RPMI8226 (cell line): Measurements from ENCODE around the gene RIMBP2.

Source experiments
- DNase-seq: peaks from one replicate; pipeline ENCODE4 v3.0.0-alpha.2; 2015

Gene RIMBP2

DNA sequence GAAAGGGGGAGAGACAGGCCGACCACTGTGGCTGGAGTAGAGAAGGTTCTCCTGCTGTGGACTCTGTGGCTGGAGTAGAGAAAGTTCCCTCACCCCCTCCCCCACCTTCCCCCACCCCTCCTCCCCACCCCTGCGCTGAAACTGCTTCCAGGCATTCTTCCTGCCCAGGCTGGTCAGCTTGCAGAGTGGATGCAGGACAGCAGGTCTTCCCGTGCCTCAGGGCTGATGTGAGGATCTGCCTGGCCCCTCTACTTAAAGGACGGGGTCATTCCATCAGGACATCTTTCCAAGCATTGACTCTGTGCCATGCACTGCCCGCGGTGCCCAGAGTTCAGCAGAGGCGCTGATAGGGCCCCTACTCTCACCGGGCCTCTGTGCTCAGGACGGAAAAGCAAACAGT, 13.2 kb upstream of the RIMBP2 start:
- no peak for DNase-seq

DNA sequence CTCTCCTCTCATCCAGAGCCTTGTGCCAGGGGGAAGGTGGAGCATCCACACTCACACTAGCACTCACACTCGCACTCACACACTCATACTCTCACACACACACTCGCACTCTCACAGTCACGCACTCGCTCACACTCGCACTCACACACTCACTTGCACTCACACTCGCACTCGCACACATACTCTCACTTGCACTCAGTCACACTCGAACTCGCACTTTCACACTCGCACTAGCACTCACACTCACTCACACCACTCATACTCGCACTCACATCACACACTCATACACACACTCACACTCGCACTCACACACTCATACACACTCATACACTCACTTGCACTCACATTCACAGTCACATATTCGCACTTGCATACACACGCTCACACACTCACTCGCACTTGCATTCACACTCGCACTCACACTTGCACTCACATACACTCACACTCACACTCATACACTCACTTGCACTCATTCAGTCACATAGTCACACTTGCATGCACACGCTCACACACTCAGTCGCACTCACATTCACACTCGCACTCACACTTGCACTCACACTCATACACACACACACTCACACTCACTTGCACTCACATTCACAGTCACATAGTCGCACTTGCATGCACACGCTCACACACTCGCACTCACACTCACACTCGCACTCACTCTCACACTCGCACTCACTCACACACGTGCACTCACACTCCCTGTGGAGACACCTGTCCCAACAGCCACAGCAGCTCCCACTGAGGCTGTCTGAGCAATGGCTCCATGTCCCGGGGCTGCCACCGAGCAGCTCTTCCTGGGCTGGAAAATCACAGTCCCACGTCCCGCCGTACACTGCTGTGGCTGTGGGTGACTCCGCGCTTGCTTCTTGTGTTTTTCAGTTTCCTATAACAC, 12.3 kb upstream of the RIMBP2 start:
- DNase-seq = no peak

DNA sequence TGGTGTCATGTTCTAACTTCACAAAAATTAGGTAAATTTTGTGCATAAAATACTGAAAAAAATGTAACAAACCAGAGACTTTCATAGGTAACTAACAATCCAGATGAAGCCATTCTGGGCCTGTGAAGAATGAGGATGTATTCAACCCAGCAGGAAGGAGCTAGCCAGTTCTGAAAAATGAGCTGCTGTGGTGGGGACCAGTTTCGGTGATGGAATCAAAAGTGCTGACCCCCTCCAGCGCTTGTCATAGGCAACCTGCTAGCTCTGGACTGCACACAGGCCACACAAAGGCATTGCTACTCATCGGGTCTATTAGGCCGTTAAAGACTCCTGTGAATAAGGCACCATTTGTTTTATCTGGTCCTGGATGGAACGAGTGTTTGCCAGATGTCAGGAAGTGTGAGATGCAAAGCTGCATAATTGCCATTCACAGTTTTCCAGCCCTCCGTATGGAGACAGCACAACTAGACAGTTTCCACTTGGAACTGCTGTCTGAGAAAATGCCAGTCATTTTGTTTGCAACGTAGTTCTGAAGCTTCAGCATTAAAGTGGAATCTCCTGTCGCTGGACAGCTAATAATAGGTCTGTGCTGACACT, 3.3 kb upstream of the RIMBP2 start:
- DNase-seq = no peak

DNA sequence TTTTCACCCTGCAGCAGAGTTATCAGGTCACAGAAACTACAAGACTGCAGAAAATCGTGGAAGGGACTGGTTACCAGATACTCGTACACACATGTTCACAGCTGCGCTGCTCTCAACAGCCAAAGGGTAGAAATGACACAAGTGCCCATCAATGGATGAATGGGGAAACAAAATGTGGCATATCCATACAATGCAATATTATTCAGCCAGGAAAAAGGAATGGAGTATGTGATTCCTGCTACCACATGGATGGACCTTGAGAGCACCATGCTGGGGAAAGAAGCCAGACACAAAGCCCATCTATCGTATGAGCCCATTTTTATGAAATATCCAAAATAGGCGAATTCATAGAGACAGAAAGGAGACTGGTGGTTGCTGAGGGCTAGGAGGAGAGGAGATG, 1.7 kb upstream of the RIMBP2 start:
- DNase-seq = no peak

DNA sequence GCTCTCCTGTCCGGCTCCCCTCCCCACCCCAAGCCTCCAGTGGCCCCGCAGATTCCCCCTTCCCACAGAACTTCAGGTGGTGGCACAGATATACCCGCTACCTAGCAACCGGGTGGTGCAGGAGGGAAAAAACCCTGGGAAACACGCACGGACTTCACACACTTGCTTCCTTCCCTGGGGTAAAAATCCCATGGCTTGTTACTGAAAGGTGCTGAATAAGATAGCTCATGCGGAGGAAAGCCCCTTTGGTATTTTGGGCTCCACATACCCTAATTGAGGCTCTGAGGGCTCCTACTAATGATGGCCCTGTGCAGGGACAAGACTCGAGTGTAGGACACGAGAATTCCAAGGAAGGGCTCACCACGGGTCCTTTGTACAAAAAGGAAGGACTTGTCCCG, 869 bp upstream of the RIMBP2 start:
- no peak for DNase-seq

DNA sequence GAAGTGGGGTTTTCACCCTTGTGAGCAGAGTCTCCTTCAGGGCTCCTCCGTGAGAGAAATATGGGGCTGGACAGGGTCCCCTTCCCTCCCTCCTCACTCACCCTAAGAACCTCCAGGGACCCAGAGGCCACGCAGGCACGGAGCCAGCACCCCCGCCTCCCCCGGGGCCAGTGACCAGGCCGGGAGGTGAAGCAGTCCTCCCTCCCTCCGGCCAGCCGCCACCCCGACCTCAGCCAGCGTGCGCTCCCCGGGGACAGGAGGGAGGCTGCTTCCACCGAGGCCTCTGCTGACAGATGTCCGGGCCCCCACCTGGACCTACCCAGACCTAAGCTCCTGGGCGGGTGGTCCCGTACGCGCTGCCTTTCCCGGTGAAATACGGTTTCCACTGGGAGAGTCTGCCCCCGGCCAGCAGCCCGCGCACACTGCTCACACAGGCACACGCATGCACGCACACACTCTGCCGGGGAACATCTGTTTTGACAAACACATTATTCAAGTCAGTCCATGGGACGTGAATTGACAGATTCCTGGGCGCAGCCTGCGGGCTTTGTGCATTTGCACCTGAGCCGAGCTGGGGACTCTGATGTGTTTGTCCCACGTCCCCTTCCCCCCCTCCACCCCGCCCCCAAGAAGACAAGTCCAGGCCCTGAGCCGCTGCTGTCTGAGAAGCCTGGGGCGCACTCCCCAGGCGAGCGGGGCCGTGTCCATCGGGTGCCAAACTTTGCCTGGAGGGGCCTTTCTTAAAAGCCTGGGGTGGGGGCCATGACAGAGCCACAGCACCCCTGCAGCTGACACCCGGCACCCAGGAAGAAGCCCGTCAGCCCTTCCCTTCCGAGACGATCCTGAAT, 725 bp downstream of the RIMBP2 start:
- DNase-seq = peak; percentile 34

DNA sequence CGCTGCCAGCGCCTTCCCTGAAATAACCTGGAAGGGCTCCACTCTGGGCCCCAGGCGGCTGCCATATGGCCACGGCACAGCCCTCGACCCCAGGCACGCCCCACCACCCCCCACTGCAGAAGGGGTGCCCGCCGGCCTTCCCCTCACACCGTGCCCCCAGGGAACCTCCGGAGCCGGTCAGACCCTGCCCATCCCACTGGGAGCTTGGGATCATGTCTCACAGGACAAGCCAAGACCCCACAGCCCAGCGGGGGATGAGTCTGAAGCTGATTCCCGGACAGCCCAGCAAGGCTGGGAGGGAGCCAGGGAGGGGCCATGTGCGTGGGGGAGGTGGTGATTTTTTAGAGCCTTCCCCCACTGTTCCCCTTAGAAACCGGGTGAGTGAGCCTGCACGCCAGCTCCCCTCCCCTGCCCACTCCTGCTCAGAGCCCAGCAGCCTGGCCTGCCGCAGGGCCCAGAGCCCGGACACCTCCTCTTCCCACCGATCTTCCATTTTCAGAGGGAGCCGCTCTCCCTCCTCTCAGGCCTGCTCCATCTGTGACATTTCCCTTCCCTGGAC, 1.4 kb downstream of the RIMBP2 start:
- peak; percentile 39 for DNase-seq

DNA sequence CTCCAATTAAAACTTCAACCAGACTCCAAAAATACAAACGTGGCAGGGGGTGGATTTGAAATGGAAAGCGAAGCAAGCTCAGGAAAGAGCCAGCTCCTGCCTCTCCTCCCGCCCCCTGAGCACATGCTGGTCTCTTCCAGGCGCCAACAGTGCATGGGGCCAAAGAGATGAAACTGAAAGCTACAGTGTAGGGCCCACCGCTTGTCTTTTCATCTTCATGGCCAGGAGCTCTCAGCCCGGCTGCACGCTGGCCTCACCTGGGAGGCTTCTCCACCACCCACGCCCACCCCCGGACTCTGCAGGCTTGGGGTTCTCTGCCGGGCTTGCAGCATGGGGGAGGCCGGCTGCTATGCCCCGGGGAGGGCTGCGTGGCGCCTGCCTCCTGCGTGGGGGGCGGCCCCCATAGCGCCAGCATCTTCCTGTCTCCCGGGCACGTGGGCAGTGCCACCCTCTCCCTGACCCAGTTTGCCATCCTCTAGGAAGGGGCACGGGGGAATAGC, 2.0 kb downstream of the RIMBP2 start:
- DNase-seq = peak; percentile 53

DNA sequence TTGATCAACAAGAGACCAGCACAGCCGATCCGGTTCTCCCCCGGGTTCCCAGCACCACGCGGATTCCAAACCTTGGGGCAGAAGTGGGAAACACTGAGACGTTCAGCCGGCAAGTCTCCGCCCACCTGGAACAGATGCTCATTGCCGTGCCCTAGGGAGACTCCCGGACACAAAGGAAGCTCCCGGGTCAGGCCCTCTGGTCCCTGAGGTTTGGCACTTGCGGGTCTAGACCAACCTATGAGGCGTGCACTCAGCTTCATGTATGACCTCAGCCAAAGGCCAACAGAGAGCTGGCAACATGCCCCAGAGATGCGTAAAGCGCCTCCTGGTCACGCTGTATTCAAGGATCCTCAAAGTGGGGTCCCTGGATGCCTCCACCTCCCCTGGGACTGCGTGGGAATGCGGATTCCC, 2.5 kb downstream of the RIMBP2 start:
- peak; percentile 64 for DNase-seq

DNA sequence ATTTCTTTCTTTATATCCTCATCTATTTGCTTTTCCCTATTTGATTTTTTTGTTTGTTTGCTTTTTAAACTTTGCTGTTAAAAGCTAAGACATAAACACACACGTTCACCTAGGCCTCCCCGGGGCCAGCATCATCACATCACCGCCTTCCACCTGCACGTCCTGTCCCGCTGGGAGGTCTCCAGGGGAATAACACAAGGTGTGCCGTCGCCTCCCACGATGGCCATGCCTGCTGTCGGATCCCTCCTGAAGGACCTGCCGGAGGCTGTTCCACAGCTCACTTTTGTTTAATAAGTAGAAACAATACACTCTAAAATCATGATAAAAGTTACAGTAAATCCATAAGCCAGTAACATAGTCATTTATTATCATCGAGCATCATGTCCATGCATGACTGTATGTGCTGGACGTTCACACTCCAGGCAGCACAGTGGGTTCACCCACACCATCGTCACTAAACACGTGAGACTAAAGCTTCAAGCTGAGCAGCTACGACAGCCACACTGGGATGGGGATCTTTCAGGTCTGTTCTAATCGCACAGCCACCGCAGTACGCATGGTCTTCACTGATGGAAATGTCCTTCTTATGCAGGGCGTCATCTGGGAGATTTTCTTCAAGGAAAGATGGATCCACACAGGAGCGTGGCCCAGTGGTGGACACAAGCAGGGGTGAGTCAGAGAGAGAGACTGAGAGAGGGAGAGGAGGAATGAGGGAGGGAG, 3.6 kb downstream of the RIMBP2 start:
- DNase-seq = no peak

DNA sequence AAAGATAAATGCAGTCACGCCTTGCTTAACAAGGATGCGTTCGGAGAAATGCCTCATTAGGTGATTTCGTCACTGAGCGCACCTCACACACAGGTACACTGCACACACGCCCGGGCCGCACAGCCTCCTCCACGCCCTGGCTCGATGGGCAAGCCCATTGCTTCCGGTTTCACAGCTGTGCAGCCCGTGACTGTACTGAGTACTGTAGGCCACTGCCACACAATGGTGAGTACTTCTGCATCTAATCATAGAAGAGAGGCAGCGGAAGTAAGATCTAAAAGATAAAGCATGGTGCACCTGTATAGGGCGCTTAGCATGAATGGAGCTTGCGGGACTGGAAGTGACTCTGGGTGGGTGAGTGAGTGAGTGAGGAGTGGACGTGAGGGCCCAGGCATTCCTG, 4.3 kb downstream of the RIMBP2 start:
- DNase-seq = peak; percentile 56

DNA sequence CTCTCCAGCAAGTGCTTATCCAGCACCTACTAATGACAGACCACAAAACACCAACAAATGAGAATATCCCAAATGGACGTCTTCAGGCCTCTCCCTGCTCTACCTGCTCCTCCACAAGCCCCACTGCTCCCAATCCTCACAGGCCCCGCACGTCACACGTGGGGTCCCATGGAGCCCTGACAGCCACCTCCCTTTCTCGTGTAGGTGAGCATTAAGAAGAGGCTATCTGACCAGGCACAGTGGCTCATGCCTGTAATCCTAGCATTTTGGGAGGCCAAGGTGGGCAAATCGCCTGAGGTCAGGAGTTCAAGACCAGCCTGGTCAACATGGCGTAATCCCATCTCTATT, 5.4 kb downstream of the RIMBP2 start:
- no peak for DNase-seq

DNA sequence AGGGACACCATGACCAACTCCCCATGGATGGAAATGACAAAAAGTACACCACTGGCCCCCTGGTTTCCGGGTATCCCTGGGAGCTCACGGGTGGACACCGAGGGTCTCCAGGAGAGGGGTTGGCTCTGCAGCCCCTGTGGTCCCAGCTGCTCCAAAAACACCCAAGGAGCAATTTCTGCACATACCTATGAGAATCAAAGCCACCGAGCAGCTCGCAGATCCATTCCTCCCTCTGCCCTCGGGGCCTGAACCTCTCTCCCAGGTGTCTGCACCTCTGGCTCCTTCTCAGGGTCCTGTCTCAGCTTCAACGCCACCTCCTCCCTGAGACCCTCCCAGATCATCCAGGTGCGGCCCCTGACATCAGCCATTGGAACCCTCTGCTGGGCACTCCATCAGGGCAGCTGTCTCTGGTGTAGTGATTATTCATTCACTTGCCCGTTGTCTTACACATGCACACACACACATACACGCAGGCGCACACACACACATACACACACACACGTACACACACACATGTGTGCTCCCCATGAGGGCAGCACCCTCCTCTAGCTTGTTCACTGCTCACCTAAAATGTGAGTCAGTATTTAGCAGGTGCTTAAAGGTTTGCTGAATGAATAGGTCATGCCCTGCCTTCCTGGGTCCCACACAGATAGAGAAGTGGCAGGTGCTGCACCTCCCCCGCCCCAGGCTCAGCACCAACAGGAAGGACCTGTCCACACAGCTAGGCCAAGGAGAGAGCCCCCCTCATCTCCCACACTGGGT, 5.9 kb downstream of the RIMBP2 start:
- peak; percentile 33 for DNase-seq

DNA sequence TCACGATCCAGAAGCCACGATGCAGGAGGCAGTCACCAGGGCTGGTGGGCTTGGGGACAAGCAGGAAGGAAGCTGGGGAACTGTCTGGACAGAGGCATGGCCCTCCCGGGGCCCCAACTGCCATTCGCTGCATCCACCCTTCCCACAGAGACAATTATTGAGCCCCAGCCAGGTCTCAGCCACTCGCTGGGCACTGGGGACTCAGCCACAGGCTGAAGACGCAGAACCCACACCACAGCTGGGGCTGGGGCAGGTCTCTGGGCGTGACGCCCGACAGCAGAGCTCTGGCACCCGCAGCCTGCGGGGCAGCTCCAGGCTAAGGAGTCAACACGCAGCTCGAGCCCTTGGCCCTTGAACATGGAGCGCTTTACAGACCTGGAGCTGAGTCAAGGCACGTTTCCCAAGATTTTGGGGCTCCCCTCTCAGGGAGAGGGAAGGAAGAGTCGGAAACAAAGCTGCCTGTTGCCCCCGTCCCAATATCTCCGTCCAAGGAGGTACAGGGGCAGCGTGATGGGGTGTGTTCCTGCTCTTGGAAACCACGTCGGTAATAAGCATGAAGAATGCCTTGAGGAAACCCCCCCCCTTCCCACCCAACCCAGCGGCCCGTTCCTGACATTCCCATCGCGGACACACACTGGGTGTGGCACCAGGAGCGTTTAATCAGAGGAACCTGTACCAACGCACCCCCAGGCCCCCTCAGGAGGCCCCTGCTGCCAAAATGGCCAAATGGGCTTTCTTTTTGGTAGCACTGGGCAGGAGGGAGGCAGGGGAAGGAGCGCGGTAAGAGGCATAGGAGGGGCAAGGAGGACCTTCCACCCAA, 6.7 kb downstream of the RIMBP2 start:
- peak; percentile 31 for DNase-seq

DNA sequence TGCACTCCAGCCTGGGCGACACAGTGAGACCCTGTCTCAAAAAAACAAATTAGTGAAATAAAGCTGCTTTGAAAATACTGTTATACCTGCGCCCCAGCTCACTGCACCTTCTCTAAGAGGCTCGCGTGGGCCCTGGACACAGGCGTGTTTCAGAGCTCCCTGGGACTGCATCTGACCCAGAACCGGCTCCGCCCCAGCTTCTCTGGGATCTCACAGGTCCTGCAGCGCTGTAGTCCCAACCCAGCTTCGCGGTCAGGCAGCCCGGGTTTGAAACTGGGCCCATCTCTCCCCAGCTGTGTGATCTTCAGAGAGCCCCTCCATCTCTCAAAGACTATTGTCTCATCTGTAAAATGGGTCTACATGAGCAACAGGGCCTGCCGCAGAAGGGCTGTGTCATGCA, 7.5 kb downstream of the RIMBP2 start:
- DNase-seq = no peak

DNA sequence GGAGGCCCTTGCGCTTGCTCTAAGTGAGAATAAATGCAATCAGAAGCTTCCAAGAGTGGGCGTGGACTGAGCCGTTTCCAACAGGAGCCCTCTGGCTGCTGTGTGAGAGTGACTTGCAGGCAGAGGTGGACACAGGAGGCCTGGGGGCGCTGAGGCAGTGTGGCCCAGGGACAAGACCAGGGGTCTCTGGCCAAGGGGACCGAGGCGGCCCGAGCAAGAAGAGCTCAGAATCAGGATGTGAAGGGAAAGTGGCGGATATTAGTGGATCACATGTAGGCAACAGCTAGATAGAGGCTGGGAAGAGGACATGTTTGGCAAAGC, 8.6 kb downstream of the RIMBP2 start:
- no peak for DNase-seq

DNA sequence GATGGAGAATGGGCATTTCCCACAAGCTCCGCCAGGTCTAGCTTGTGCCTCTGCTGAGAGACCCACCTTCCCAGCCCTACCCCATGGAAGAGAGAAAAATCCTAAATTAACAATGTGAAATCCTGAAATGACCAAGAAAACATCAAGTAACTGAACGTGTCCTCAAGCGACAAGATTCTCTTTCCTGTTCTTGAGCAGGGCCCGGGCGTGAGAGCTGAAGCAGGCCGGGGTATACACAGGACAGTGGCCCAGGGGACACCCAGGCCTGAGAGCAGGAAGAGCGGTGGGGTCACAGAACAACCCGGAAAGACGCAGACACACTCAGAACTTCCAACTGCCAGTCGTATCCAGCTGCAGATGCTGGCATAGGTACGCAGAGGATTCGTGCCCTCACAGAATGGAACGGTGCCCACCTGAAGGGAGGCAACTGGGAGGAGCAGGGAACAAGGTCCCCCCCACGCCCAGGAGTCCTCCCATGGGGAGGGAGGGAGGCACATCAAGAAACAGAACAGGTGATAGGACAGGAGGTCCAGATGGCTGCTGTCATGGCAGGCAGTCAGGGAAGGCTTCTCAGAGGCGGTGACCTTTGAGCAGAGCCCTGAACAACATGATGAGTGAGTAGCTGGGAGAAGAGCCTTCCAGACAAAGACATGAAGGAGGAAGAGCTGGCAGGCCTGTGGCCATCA, 9.1 kb downstream of the RIMBP2 start:
- DNase-seq = no peak

DNA sequence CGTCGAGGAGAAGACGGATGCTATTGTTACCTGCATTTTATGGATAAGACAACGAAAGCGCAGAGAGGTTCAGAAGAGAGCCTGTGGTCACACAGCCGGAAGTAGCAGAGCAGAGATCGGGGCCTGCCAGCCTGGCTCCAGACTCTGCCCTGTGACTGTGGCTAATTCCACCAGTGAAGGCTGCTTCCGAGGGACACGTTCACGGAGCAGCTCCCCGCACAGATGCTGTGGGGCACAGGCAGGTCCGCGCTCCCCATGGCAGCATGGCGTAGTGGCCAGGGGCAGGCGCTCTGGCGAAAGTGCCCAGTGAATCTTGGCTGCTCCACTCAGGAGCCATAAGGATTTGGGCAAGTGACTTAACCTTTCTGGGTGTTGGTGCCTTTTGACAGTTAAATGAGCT, 9.8 kb downstream of the RIMBP2 start:
- DNase-seq = no peak

DNA sequence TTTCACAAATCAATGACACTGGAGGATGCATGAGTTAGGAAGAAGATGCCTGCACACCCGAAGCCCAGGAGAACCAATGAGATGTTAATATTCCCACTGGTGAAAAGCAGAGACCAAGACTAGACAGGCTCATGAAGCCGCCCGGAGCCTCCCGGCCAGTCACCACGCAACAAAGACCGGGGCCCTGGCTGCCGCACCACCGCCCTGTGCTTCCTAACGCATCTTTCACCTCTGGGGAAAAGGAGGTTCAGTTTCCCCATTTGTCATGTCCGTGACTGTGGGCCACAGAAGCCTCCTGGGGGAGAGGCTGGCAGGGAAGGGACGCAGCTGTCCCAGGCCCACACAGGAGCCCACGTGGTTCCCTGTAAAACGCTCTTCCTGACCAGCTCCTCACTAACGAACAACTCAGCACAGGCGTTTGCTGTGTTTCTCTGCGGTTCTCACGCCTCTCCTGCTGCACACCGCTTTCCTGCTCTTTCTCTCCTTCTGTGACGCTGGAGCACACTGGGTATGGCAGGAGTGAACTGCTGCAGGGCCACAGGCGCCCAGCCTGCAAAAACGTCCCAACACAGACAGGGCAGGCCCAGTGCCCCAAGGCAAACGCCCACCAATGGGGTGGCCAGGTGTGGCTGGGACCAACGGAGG, 10.8 kb downstream of the RIMBP2 start:
- DNase-seq = no peak

DNA sequence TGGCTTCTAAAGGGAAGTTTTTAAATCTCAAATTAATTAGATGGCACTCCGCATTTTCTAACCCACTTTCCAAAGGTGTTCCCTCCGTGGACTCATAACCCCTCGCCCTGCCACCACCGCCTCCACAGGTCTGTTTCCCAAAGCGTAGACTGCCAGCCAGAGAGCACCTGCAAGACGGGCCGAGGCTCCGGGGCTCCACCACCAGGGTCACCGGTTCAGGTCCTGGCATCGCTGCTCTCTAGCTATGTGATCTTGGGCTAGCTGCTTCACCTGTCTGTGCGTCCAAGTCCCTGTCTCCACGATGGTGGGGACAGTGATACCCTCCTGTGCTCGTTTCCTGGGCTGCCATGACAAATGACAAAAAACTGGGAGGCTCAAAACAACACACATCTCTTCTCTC, 11.5 kb downstream of the RIMBP2 start:
- DNase-seq = no peak
